ENCODE data around the gene CCDC157. TPM values are rescaled to one million over a fixed set of nuclear protein-coding genes. Genes with fewer than 3 reads are reported as not detected.

Gene CCDC157
- total and polyA plus RNA-seq, 9 of the 15 experiments (the other 6 are each of a cell fraction or from before 2014, with no cell fraction given) = 0.04 to 1.3 (median 0.68) TPM

GRCh38 chr22:30308518-30309230 is 48.1 kb upstream of the CCDC157 start:
- BruUV-seq (replicated peaks) = no TSS peak
- H3K27ac ChIP-seq (ENCODE audit: extremely low read depth, low read depth, low read length) = no peak overlapping the region
- 58% methylated on average over 5 of the region's 5 CpGs for WGBS (ENCODE audit: insufficient coverage, low coverage, missing lambda C conversion rate)
- no peak overlapping the region; a peak in 1 of 4 replicates for H3K9ac ChIP-seq (ENCODE audit: insufficient read depth in 1 of 2, low read depth in 2 of 2, low read length in 2 of 2)
- DNase-seq (ENCODE audit: extremely low read depth in 1 of 4, low spot score in 3 of 4) = peak in 1 of 4 experiments; percentile 20
- ChIA-PET POLR2A (interaction anchor here (0.5 to 0.6 kb wide), 2 partner anchors 19 to 103 kb away, joined by 3 read pairs; no protein-coding TSS in a partner anchor), CTCF (ENCODE audit: low intra/inter-chr PET ratio) (interaction anchor here (0.6 kb wide), 1 partner anchor 202 kb away, joined by 3 read pairs; no protein-coding TSS in a partner anchor)
- H3K4me1 ChIP-seq (replicated peaks in 1 of 2; ENCODE audit: control insufficient read depth in 2 of 2, insufficient read depth in 2 of 2, low read length in 2 of 2) = peaks cover 5 to 44% of the 10 kb centered on the region in 2 experiments; a peak in 4 of 5 replicates
- in situ Hi-C loops (cut with MboI) (no loop called here), intact Hi-C loops (cut with micrococcal nuclease) (no loop called here)
- no peaks in the 10 kb centered on the region for H3K9me3 ChIP-seq (replicated peaks; ENCODE audit: control insufficient read depth, insufficient read depth, low read depth, low read length)
- peaks cover 10% of the 10 kb centered on the region for H3K79me2 ChIP-seq (ENCODE audit: control insufficient read depth, insufficient read depth, low read length)
- H3K4me3 ChIP-seq = no peak overlapping the region
- ATAC-seq = no peak
- no peaks in the 10 kb centered on the region; the same call in 1 of the 2 replicates for H4K20me1 ChIP-seq (replicated peaks; ENCODE audit: control insufficient read depth, insufficient read depth, low read length)
- H3K27me3 ChIP-seq (ENCODE audit: control insufficient read depth in 2 of 2, insufficient read depth in 2 of 2, low read length in 2 of 2) = no peaks in the 10 kb centered on the region
- FAIRE-seq = peak; percentile 23
- H3K36me3 ChIP-seq (ENCODE audit: control insufficient read depth, insufficient read depth, low read length) = peaks cover 5% of the 10 kb centered on the region; the same call in 1 of the 3 replicates
- no peaks in the 10 kb centered on the region for H3K9me1 ChIP-seq (ENCODE audit: control insufficient read depth, insufficient read depth, low read length)
- H2AFZ ChIP-seq (ENCODE audit: low read depth, low read length) = no peak overlapping the region
- no peak overlapping the region for H3K4me2 ChIP-seq (ENCODE audit: insufficient read depth, low read length)
- TF ChIP-seq TGIF2 (CRISPR knock-in tag; IDR thresholded peaks at IDR 0.05) (no peak), SMAD2 (IDR thresholded peaks at IDR 0.05; ENCODE audit: low read depth, low read length) (no peak), ZNF76 (CRISPR knock-in tag; IDR thresholded peaks at IDR 0.05; ENCODE audit: borderline replicate concordance) (no peak), LCOR (CRISPR knock-in tag; IDR thresholded peaks at IDR 0.05) (no peak), SMAD1 (IDR thresholded peaks at IDR 0.05; ENCODE audit: low read depth, low read length, partially characterized antibody) (no peak), DDX20 (tag; IDR thresholded peaks at IDR 0.05; ENCODE audit: low read depth) (no peak), RBM39 (optimal IDR thresholded peaks at IDR 0.05; ENCODE audit: low read depth, low read length) (no peak), THAP7 (CRISPR knock-in tag; IDR thresholded peaks at IDR 0.05) (no peak), SAFB2 (IDR thresholded peaks at IDR 0.05; ENCODE audit: borderline replicate concordance, low read depth, low read length, severe bottlenecking) (no peak), TFAP4 (CRISPR knock-in tag; IDR thresholded peaks at IDR 0.05; ENCODE audit: borderline replicate concordance) (peak; percentile 52; the same call in 1 of the 2 replicates), ZNF311 (CRISPR knock-in tag; IDR thresholded peaks at IDR 0.05) (no peak), DACH1 (IDR thresholded peaks at IDR 0.05; ENCODE audit: partially characterized antibody) (peak; percentile 36), ESRRA (IDR thresholded peaks at IDR 0.05; ENCODE audit: borderline replicate concordance, low read depth) (no peak), TAF9B (IDR thresholded peaks at IDR 0.05; ENCODE audit: partially characterized antibody) (peak; percentile 66), STAT5A (IDR thresholded peaks at IDR 0.05; ENCODE audit: borderline replicate concordance, low read length) (no peak), HDAC2 (IDR thresholded peaks at IDR 0.05) (no peak), NCOA1 (IDR thresholded peaks at IDR 0.05; ENCODE audit: low read depth) (no peak), ZNF785 (CRISPR knock-in tag; IDR thresholded peaks at IDR 0.05) (no peak), CCAR2 (IDR thresholded peaks at IDR 0.05; ENCODE audit: low read depth, low read length) (no peak), CREB1 (IDR thresholded peaks at IDR 0.05) (no peak), CREB1 (CRISPR knock-in tag; IDR thresholded peaks at IDR 0.05) (no peak), EWSR1 (IDR thresholded peaks at IDR 0.05; ENCODE audit: borderline replicate concordance, low read depth, partially characterized antibody) (no peak), KDM5B (IDR thresholded peaks at IDR 0.05; ENCODE audit: insufficient replicate concordance, low read depth, low read length) (no peak), ZNF431 (CRISPR knock-in tag; IDR thresholded peaks at IDR 0.05) (no peak)
